Epithelial cell of proximal tubule (primary cell): ENCODE measurements around the gene LRRC28. TPM values are rescaled to one million over a fixed set of nuclear protein-coding genes. Genes with fewer than 3 reads are reported as not detected.

Source experiments
- DNase-seq: peaks from one replicate; pipeline ENCODE4 v3.0.0-alpha.2; 2011; ENCODE audit warnings: low read depth
- H3K4me3 ChIP-seq: 2 replicates; pipeline ENCODE4 v1.5.1; 2011; ENCODE audit warnings: low read depth, mild to moderate bottlenecking, low read length
- CTCF ChIP-seq: conservative IDR thresholded peaks from 2 replicates; pipeline ENCODE4 v1.5.1; 2012; ENCODE audit warnings: low read depth, mild to moderate bottlenecking, low read length
- total RNA-seq: library from RNA; depleted of rRNA; stranded (reverse); fragments of >200 nt; gene quantifications from 2 replicates; pipeline ENCODE4 v1.2.3, GENCODE V29; 2015

Gene LRRC28
- total RNA-seq, 1 donor from 2014 or later: 15.0 TPM

- H3K4me3 ChIP-seq: no peak overlapping the region
- no peak for DNase-seq
- TF ChIP-seq CTCF: peak; percentile 63
Observed at GRCh38 chr15:99343881-99344551, 92.7 kb downstream of the LRRC28 start.

DNA sequence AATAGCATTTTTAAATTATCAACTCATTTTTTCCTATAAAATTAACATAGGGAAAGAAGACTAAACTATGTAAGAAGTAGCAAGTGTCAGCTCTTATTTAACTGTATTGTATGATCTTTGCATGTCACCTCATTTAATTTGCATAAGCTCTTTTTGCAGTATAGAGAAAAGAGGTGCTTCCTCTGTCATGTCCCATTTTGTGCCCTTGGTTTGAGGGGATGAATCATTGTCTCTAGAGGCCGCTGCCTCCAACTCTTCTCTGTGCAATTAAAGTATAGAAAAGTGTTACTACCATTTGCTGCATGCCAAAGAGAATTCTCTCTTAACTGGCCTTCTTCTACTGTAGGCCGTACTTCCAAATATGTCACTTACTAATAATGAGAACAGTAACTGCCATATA lies 93.4 kb downstream of the LRRC28 start:
- no peak for TF ChIP-seq CTCF
- H3K4me3 ChIP-seq: no peak overlapping the region
- DNase-seq: no peak

- no peak for DNase-seq
- H3K4me3 ChIP-seq: no peak overlapping the region
- no peak for TF ChIP-seq CTCF
Observed at GRCh38 chr15:99345242-99345641, 94.0 kb downstream of the LRRC28 start.

GRCh38 chr15:99345832-99346462 lies 94.7 kb downstream of the LRRC28 start:
- peak; percentile 55 for DNase-seq
- TF ChIP-seq CTCF: no peak

GRCh38 chr15:99347574-99347973 lies 96.3 kb downstream of the LRRC28 start:
- H3K4me3 ChIP-seq: no peak overlapping the region
- no peak for DNase-seq
- TF ChIP-seq CTCF: no peak

More at GRCh38 chr15:99345832-99346462, 94.7 kb downstream of the LRRC28 start:
- H3K4me3 ChIP-seq: no peak overlapping the region

GRCh38 chr15:99348412-99348811 lies 97.1 kb downstream of the LRRC28 start:
- no peak for DNase-seq
- TF ChIP-seq CTCF: no peak
- no peak overlapping the region for H3K4me3 ChIP-seq

GRCh38 chr15:99350408-99350807 lies 99.1 kb downstream of the LRRC28 start:
- H3K4me3 ChIP-seq: no peak overlapping the region
- no peak for DNase-seq
- TF ChIP-seq CTCF: no peak
